OCI-LY3 (cell line): ENCODE data around the gene PAX2.

Experiments used
- CTCF ChIP-seq: fragments of 200-600, 300-600 bp; sonication (generic); IDR thresholded peaks from 2 replicates; pipeline ENCODE4 v1.5.1; 2014; ENCODE audit warnings: antibody characterized with exemption, low read length, low read depth
- EZH2phosphoT487 ChIP-seq: fragments of 200-600 bp; shearing (Covaris generic); IDR thresholded peaks from 2 replicates; pipeline ENCODE4 v1.6.1; 2018; ENCODE audit warnings: antibody characterized with exemption, mixed run types, low read depth

- no peak for TF ChIP-seq CTCF
- TF ChIP-seq EZH2phosphoT487: no peak
Measured at GRCh38 chr10:100805543-100806355, 60.4 kb downstream of the PAX2 start.
